HG03460 (cell line): Measurements from ENCODE around the gene XYLB.

Experiments
- ATAC-seq: cut with Tn5 transposase; IDR thresholded peaks from one replicate; pipeline ENCODE4 v1.9.1; 2021; ENCODE audit not compliant: unreplicated experiment

Gene XYLB

GRCh38 chr3:38361496-38361895 is 14.9 kb downstream of the XYLB start:
- ATAC-seq: no peak

- no peak for ATAC-seq
These were observed 16.2 kb downstream of the XYLB start for GRCh38 chr3:38362825-38363224.

- no peak for ATAC-seq
These were observed 18.3 kb downstream of the XYLB start for GRCh38 chr3:38364721-38365400.

- ATAC-seq: no peak
These were observed 19.0 kb downstream of the XYLB start for GRCh38 chr3:38365469-38366062.

GRCh38 chr3:38366082-38366481 is 19.5 kb downstream of the XYLB start:
- no peak for ATAC-seq

GRCh38 chr3:38367779-38368178 is 21.2 kb downstream of the XYLB start:
- no peak for ATAC-seq

- ATAC-seq: no peak
These were observed 21.7 kb downstream of the XYLB start for GRCh38 chr3:38368238-38368637.

GRCh38 chr3:38369186-38369585 is 22.6 kb downstream of the XYLB start:
- no peak for ATAC-seq

GRCh38 chr3:38370149-38370548 is 23.6 kb downstream of the XYLB start:
- no peak for ATAC-seq

- ATAC-seq: no peak
These were observed 24.3 kb downstream of the XYLB start for GRCh38 chr3:38370861-38371260.

GRCh38 chr3:38371541-38372213 is 25.1 kb downstream of the XYLB start:
- no peak for ATAC-seq

- no peak for ATAC-seq
These were observed 25.6 kb downstream of the XYLB start for GRCh38 chr3:38372214-38372601.

- ATAC-seq: no peak
These were observed 27.6 kb downstream of the XYLB start for GRCh38 chr3:38374221-38374620.

- ATAC-seq: no peak
These were observed 28.5 kb downstream of the XYLB start for GRCh38 chr3:38375072-38375471.

GRCh38 chr3:38375488-38376097 is 29.0 kb downstream of the XYLB start:
- ATAC-seq: no peak

- ATAC-seq: no peak
These were observed 29.7 kb downstream of the XYLB start for GRCh38 chr3:38376098-38376816.

- no peak for ATAC-seq
These were observed 32.7 kb downstream of the XYLB start for GRCh38 chr3:38379201-38379770.

- ATAC-seq: no peak
These were observed 36.0 kb downstream of the XYLB start for GRCh38 chr3:38382506-38383080.

- no peak for ATAC-seq
These were observed 36.7 kb downstream of the XYLB start for GRCh38 chr3:38383156-38383875.
